Tibial nerve (tissue), 4 donors: ENCODE measurements around the gene FBLN2.

Source experiments
- EP300 ChIP-seq, 2 donors: sonication (generic); formaldehyde crosslinking; IDR thresholded peaks; one replicate each; pipeline ENCODE4 v1.6.1; 2017; ENCODE audit warnings: antibody characterized with exemption in 2 of 2, mild to moderate bottlenecking in 1 of 2
- TF ChIP-seq, protein P1 (sequence below), 5 experiments: fragments of 200-600 bp in 3 of 5; fragments of 450-650 bp in 2 of 5; sonication (generic) in 3 of 5; IDR thresholded peaks; one replicate each; pipeline ENCODE4 v1.5.1; 2016 to 2019; ENCODE audit warnings: antibody characterized with exemption in 5 of 5, mild to moderate bottlenecking in 3 of 5, moderate library complexity in 2 of 5

DNA sequence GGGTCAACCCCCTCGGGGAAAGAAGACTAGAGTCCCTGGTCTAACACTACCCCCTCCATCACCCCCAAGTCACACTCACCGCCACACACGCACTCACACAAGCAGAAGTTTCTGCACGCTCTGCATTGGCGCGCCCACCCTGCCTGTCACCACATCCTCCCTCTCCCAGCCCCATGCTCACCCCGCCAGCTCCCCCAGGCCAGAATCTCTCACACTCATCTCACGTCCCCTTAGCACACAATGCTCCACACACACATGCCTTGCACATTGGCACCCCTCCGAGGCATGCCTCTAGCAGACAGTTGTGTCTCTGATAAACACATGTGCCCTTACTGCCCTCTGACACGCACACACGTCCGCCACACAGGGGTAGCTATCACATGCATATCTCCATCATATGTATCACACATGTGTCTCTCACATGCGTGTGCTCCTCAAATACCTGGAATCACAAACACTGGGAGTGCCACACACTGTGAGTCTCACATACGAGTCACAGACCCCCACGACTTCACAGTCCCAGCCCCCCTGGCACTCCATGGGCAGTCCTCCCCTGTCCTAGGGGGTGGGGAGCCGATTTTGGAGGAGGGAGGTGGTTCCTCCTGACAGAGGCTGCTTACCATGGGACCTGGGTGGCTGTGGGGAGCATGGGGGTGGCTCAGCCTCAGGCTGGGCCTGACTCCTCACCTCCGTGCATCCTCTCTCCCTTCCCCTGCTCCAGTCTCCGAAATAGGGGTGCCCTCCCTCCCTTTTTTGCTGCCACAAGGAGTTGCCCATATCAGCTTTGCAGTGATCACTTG, 898 bp downstream of the FBLN2 start:
- TF ChIP-seq, protein P1, sequence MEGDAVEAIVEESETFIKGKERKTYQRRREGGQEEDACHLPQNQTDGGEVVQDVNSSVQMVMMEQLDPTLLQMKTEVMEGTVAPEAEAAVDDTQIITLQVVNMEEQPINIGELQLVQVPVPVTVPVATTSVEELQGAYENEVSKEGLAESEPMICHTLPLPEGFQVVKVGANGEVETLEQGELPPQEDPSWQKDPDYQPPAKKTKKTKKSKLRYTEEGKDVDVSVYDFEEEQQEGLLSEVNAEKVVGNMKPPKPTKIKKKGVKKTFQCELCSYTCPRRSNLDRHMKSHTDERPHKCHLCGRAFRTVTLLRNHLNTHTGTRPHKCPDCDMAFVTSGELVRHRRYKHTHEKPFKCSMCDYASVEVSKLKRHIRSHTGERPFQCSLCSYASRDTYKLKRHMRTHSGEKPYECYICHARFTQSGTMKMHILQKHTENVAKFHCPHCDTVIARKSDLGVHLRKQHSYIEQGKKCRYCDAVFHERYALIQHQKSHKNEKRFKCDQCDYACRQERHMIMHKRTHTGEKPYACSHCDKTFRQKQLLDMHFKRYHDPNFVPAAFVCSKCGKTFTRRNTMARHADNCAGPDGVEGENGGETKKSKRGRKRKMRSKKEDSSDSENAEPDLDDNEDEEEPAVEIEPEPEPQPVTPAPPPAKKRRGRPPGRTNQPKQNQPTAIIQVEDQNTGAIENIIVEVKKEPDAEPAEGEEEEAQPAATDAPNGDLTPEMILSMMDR (IDR thresholded peaks at IDR 0.05) = no peak
- no peak for TF ChIP-seq EP300 (IDR thresholded peaks at IDR 0.05)
